ENCODE measurements around the gene SAMSN1. TPM values are rescaled to one million over a fixed set of nuclear protein-coding genes. Genes with fewer than 3 reads are reported as not detected.

SAMSN1 gene
- total and polyA plus RNA-seq, 2 experiments from 2014 or later: 3.2 to 5.4 TPM

GRCh38 chr21:14530592-14530991, 15.5 kb downstream of the SAMSN1 start:
- H3K27ac ChIP-seq (ENCODE audit: low read depth): no peak overlapping the region
- no peak overlapping the region for H3K4me3 Mint-ChIP-seq
- H2AFZ ChIP-seq: no peak overlapping the region
- H3K79me2 ChIP-seq (replicated peaks; ENCODE audit: insufficient read depth): no peaks in the 10 kb centered on the region
- no peaks in the 10 kb centered on the region for H3K27me3 ChIP-seq (ENCODE audit: insufficient read depth)
- no peaks in the 10 kb centered on the region for H3K36me3 ChIP-seq (ENCODE audit: insufficient read depth)
- no peak overlapping the region for H3K4me2 ChIP-seq
- peaks cover 3% of the 10 kb centered on the region; the same call in 1 of the 3 replicates for H3K36me3 Mint-ChIP-seq (ENCODE audit: low read depth)
- H4K20me1 ChIP-seq (replicated peaks; ENCODE audit: insufficient read depth): no peaks in the 10 kb centered on the region
- ATAC-seq (no peak), DNase-seq (ENCODE audit: low spot score) (no peak)
- TF ChIP-seq ETS1 (IDR thresholded peaks at IDR 0.05) (no peak), STAT1 (IDR thresholded peaks at IDR 0.05; ENCODE audit: unreplicated experiment) (no peak), ZNF114 (CRISPR knock-in tag; IDR thresholded peaks at IDR 0.05) (no peak), CREB1 (CRISPR knock-in tag; IDR thresholded peaks at IDR 0.05; ENCODE audit: low read depth) (no peak), JUNB (IDR thresholded peaks at IDR 0.05; ENCODE audit: unreplicated experiment) (no peak), POLR2AphosphoS5 (IDR thresholded peaks at IDR 0.05; ENCODE audit: low read depth) (no peak), EZH2 (IDR thresholded peaks at IDR 0.05; ENCODE audit: low read depth, unreplicated experiment) (no peak), ZNF462 (CRISPR knock-in tag; IDR thresholded peaks at IDR 0.05) (no peak), ZNF331 (CRISPR knock-in tag; IDR thresholded peaks at IDR 0.05; ENCODE audit: low read depth) (no peak), NANOG (IDR thresholded peaks at IDR 0.05; ENCODE audit: borderline replicate concordance) (no peak), REST (IDR thresholded peaks at IDR 0.05; ENCODE audit: unreplicated experiment) (no peak)
- H3K27ac Mint-ChIP-seq: no peak overlapping the region
- no peak overlapping the region for H3K4me3 ChIP-seq
- peaks cover 8% of the 10 kb centered on the region; the same call in 2 of the 3 replicates for H3K9me3 Mint-ChIP-seq
- H3F3A ChIP-seq (replicated peaks; ENCODE audit: low read depth): no peaks in the 10 kb centered on the region
- no peaks in the 10 kb centered on the region for H3K27me3 Mint-ChIP-seq (ENCODE audit: insufficient read depth, low read depth, poor library complexity)
- peaks cover 5% of the 10 kb centered on the region; the same call in 1 of the 2 replicates for H3K4me1 ChIP-seq (ENCODE audit: insufficient read depth)
- H3K4me1 Mint-ChIP-seq: no peaks in the 10 kb centered on the region
- no peaks in the 10 kb centered on the region; the same call in 1 of the 2 replicates for H3K9me2 ChIP-seq (ENCODE audit: insufficient read depth)
